ENCODE measurements around the gene UBE2K.
A peak's percentile ranks its signal among the peaks of the same experiment; 100 is the strongest.
"Not testable (repeated sequence)": the region's sequence is repeated elsewhere in the genome, so short reads cannot be mapped to it uniquely, and the experiment has no call there.

The UBE2K gene

DNA sequence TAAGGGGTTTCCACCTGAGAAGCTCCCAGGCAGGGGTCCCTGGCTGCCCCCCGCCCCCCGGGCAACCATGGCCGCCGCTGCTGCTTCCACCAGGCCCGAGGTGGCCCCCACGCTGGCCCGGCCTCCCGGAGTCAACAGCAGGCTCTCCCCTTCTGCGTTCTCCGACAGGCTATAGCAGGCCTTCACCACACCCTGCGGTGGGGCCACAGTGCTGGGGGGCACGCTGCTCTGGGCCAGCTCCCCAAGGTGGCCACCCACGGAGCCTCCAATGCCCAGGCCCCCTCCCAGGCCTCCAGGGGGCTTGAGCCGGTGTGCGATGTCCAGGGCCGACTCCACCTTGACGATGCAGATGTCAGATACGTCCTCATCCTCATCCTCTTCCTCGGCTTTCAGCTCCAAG is 72.5 kb downstream of the UBE2K start:
- no peak overlapping the region for H3K23ac ChIP-seq (ENCODE audit: low read length)
- H3K14ac ChIP-seq (ENCODE audit: low read length) = no peak overlapping the region
- no peak overlapping the region for H2AK5ac ChIP-seq (ENCODE audit: low read length)
- H2AFZ ChIP-seq (ENCODE audit: insufficient read depth, low read length, poor library complexity) = no peak overlapping the region
- no peak overlapping the region for H2BK12ac ChIP-seq (ENCODE audit: low read length)
- H4K12ac ChIP-seq (ENCODE audit: low read depth, low read length) = no peak overlapping the region
- H3K4me3 ChIP-seq (ENCODE audit: low read depth, low read length) = no peak overlapping the region
- H2BK5ac ChIP-seq (ENCODE audit: low read depth, low read length, poor library complexity) = no peak overlapping the region
- no peak overlapping the region for H4K91ac ChIP-seq (ENCODE audit: low read depth, low read length)
- no peak overlapping the region for H3K9ac ChIP-seq (ENCODE audit: low read length)
- no peak for DNase-seq
- H3K79me2 ChIP-seq (ENCODE audit: control insufficient read depth, insufficient read depth, low read length, poor library complexity) = no peaks in the 10 kb centered on the region
- no peaks in the 10 kb centered on the region for H3K79me1 ChIP-seq (ENCODE audit: low read length)
- peaks cover 5 to 9% of the 10 kb centered on the region in 2 experiments for H3K4me1 ChIP-seq (ENCODE audit: control insufficient read depth in 1 of 2, insufficient read depth in 2 of 2, low read length in 2 of 2)
- no CpG with 5 or more reads among the region's 19 CpGs for WGBS (ENCODE audit: extremely low coverage, insufficient coverage, insufficient read length)
- H2BK120ac ChIP-seq (ENCODE audit: insufficient read depth, low read length, poor library complexity) = no peak overlapping the region
- no peak overlapping the region for H3K27ac ChIP-seq (ENCODE audit: low read depth, low read length)
- no peak overlapping the region for H3K4ac ChIP-seq (ENCODE audit: low read depth, low read length)
- H3K36me3 ChIP-seq (ENCODE audit: control insufficient read depth in 1 of 2, insufficient read depth in 2 of 2, low read length in 2 of 2) = peaks cover 29 to 37% of the 10 kb centered on the region in 2 experiments
- H3K27me3 ChIP-seq (ENCODE audit: insufficient read depth, low read length) = no peaks in the 10 kb centered on the region
- no peaks in the 10 kb centered on the region for H3K9me3 ChIP-seq (ENCODE audit: insufficient read depth, low read depth, low read length)
- no peak overlapping the region for H4K8ac ChIP-seq (ENCODE audit: low read depth, low read length)
- no peak overlapping the region for H3K4me2 ChIP-seq (ENCODE audit: low read length)
- no peak overlapping the region for H3K18ac ChIP-seq (ENCODE audit: low read length)

DNA sequence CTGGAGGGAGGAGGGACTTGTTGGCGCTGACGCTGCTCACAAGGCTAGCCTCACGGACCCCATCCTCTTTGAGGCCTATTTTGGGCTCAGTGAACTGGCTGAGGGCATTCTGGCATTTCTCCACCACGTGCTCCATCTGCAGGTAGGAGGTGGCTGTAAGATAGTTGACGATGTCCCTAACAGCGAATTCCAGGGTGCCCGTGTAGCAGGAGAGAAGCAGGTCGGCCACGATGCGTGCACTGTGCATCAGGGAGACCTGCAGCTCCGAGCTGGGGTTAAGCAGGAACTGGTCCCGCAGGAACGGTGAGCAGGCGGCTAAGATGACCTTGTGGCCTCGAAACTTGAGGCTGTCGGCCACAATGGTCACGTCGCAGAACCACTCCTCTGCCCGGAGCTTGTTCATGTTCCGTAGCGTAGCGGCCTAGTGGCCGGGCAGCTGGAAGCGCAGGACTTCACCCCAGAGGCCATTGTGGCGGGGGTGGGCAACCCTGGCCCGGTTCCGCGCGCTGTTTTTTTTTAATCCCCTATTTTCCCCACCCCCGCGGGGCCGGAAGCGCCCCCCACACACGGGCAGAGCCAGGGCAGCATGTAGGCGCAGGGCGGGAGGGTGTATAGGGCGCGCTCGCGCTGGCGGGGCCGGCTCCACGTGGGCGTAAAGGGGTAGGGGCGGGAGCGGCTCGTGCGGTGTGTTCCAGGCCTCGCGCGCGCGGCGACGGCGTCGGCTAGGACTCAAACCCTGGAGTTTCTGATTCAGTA is 73.2 kb downstream of the UBE2K start:
- no peak overlapping the region for H4K91ac ChIP-seq (ENCODE audit: low read depth, low read length)
- no peak overlapping the region for H3K4me2 ChIP-seq (ENCODE audit: low read length)
- DNase-seq = no peak
- peaks cover 30 to 36% of the 10 kb centered on the region in 2 experiments for H3K36me3 ChIP-seq (ENCODE audit: control insufficient read depth in 1 of 2, insufficient read depth in 2 of 2, low read length in 2 of 2)
- H3K27me3 ChIP-seq (ENCODE audit: insufficient read depth, low read length) = no peaks in the 10 kb centered on the region
- peak overlapping the region; percentile 51 for H3K18ac ChIP-seq (ENCODE audit: low read length)
- no peak overlapping the region for H3K9ac ChIP-seq (ENCODE audit: low read length)
- H3K79me2 ChIP-seq (ENCODE audit: control insufficient read depth, insufficient read depth, low read length, poor library complexity) = no peaks in the 10 kb centered on the region
- H3K4me1 ChIP-seq (ENCODE audit: control insufficient read depth in 1 of 2, insufficient read depth in 2 of 2, low read length in 2 of 2) = peaks cover 5 to 9% of the 10 kb centered on the region in 2 experiments
- H4K8ac ChIP-seq (ENCODE audit: low read depth, low read length) = no peak overlapping the region
- no peaks in the 10 kb centered on the region for H3K9me3 ChIP-seq (ENCODE audit: insufficient read depth, low read depth, low read length)
- H2BK5ac ChIP-seq (ENCODE audit: low read depth, low read length, poor library complexity) = no peak overlapping the region
- H3K23ac ChIP-seq (ENCODE audit: low read length) = no peak overlapping the region
- no peak overlapping the region for H2AK5ac ChIP-seq (ENCODE audit: low read length)
- no peak overlapping the region for H4K12ac ChIP-seq (ENCODE audit: low read depth, low read length)
- no peak overlapping the region for H3K4ac ChIP-seq (ENCODE audit: low read depth, low read length)
- no peak overlapping the region for H2BK120ac ChIP-seq (ENCODE audit: insufficient read depth, low read length, poor library complexity)
- no peak overlapping the region for H3K14ac ChIP-seq (ENCODE audit: low read length)
- no CpG with 5 or more reads among the region's 57 CpGs for WGBS (ENCODE audit: extremely low coverage, insufficient coverage, insufficient read length)
- no peak overlapping the region for H3K27ac ChIP-seq (ENCODE audit: low read depth, low read length)
- no peaks in the 10 kb centered on the region for H3K79me1 ChIP-seq (ENCODE audit: low read length)
- H3K4me3 ChIP-seq (ENCODE audit: low read depth, low read length) = no peak overlapping the region
- no peak overlapping the region for H2AFZ ChIP-seq (ENCODE audit: insufficient read depth, low read length, poor library complexity)
- no peak overlapping the region for H2BK12ac ChIP-seq (ENCODE audit: low read length)

DNA sequence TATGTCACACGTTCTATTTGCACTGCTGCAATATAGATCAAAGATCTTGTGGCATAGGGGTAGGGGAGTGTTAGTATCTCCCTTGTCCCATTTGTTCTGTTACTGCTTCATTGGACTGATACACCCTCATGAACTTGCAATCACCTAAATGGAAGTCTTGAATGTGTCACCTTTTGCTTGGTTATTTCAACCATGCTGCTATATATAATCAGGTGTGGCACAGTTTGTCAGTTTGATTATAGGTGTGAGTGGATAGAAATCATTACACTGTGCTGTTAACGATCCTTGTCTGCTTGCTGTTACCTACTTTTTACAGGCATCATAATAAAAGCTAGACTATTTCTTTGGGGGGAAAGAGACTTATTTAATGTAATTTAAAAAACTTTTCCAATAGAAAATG is 84.1 kb downstream of the UBE2K start:
- not testable (repeated sequence) for H2BK120ac ChIP-seq (ENCODE audit: insufficient read depth, low read length, poor library complexity); H4K8ac ChIP-seq (ENCODE audit: low read depth, low read length); H3K4me3 ChIP-seq (ENCODE audit: low read depth, low read length); H4K12ac ChIP-seq (ENCODE audit: low read depth, low read length); H2BK12ac ChIP-seq (ENCODE audit: low read length); H3K4me1 ChIP-seq (ENCODE audit: control insufficient read depth in 1 of 2, insufficient read depth in 2 of 2, low read length in 2 of 2); H3K36me3 ChIP-seq (ENCODE audit: control insufficient read depth in 1 of 2, insufficient read depth in 2 of 2, low read length in 2 of 2); H3K9me3 ChIP-seq (ENCODE audit: insufficient read depth, low read depth, low read length); H3K9ac ChIP-seq (ENCODE audit: low read length); H3K23ac ChIP-seq (ENCODE audit: low read length); H4K91ac ChIP-seq (ENCODE audit: low read depth, low read length); H3K79me1 ChIP-seq (ENCODE audit: low read length); H2AK5ac ChIP-seq (ENCODE audit: low read length); H3K27ac ChIP-seq (ENCODE audit: low read depth, low read length); H3K27me3 ChIP-seq (ENCODE audit: insufficient read depth, low read length); H3K18ac ChIP-seq (ENCODE audit: low read length); H2BK5ac ChIP-seq (ENCODE audit: low read depth, low read length, poor library complexity); H2AFZ ChIP-seq (ENCODE audit: insufficient read depth, low read length, poor library complexity); H3K14ac ChIP-seq (ENCODE audit: low read length); H3K4ac ChIP-seq (ENCODE audit: low read depth, low read length); H3K79me2 ChIP-seq (ENCODE audit: control insufficient read depth, insufficient read depth, low read length, poor library complexity); H3K4me2 ChIP-seq (ENCODE audit: low read length)
- WGBS (ENCODE audit: extremely low coverage, insufficient coverage, insufficient read length) = no CpG with 5 or more reads among the region's 2 CpGs
- DNase-seq = peak; percentile 19 to 54

DNA sequence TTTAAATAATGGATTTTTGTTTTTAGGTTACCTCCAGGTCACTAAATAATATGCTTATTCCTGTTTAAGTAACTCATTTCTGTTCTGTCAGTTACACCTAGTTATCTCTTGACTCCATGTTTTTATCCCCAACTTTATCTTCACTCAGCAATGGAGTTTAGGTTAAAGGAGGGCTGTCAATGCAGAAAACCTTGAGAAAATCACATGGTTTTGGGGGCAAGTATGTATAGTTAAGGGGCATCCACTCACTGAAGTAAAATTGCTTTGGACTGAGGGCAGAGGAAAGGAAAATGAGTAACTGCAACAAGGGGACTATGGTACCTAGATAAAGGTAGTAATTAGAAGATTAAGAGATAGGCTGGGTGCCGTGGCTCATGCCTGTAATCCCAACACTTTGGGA is 87.1 kb downstream of the UBE2K start:
- H3K14ac ChIP-seq (ENCODE audit: low read length) = no peak overlapping the region
- H2AK5ac ChIP-seq (ENCODE audit: low read length) = no peak overlapping the region
- no peak overlapping the region for H3K23ac ChIP-seq (ENCODE audit: low read length)

More for the DNA sequence above, 87.1 kb downstream of the UBE2K start:
- no peaks in the 10 kb centered on the region for H3K36me3 ChIP-seq (ENCODE audit: control insufficient read depth in 1 of 2, insufficient read depth in 2 of 2, low read length in 2 of 2)
- no peak overlapping the region for H3K4ac ChIP-seq (ENCODE audit: low read depth, low read length)
- H2AFZ ChIP-seq (ENCODE audit: insufficient read depth, low read length, poor library complexity) = no peak overlapping the region
- no peak overlapping the region for H3K9ac ChIP-seq (ENCODE audit: low read length)
- no peak overlapping the region for H3K27ac ChIP-seq (ENCODE audit: low read depth, low read length)
- H3K79me2 ChIP-seq (ENCODE audit: control insufficient read depth, insufficient read depth, low read length, poor library complexity) = no peaks in the 10 kb centered on the region
- H3K18ac ChIP-seq (ENCODE audit: low read length) = no peak overlapping the region
- no peak for DNase-seq
- no peak overlapping the region for H4K12ac ChIP-seq (ENCODE audit: low read depth, low read length)
- no peak overlapping the region for H2BK12ac ChIP-seq (ENCODE audit: low read length)
- H3K4me2 ChIP-seq (ENCODE audit: low read length) = no peak overlapping the region
- no CpG with 5 or more reads among the region's 1 CpG for WGBS (ENCODE audit: extremely low coverage, insufficient coverage, insufficient read length)
- H3K4me3 ChIP-seq (ENCODE audit: low read depth, low read length) = no peak overlapping the region
- H4K91ac ChIP-seq (ENCODE audit: low read depth, low read length) = no peak overlapping the region
- H4K8ac ChIP-seq (ENCODE audit: low read depth, low read length) = no peak overlapping the region
- H3K79me1 ChIP-seq (ENCODE audit: low read length) = no peaks in the 10 kb centered on the region
- H3K4me1 ChIP-seq (ENCODE audit: control insufficient read depth in 1 of 2, insufficient read depth in 2 of 2, low read length in 2 of 2) = no peaks in the 10 kb centered on the region
- no peak overlapping the region for H2BK120ac ChIP-seq (ENCODE audit: insufficient read depth, low read length, poor library complexity)
- H2BK5ac ChIP-seq (ENCODE audit: low read depth, low read length, poor library complexity) = no peak overlapping the region
- H3K9me3 ChIP-seq (ENCODE audit: insufficient read depth, low read depth, low read length) = no peaks in the 10 kb centered on the region
- no peaks in the 10 kb centered on the region for H3K27me3 ChIP-seq (ENCODE audit: insufficient read depth, low read length)

Measured in trophoblast cell (in vitro differentiated cells and primary cell).